ENCODE data around the gene SRBD1. TPM values are rescaled to one million over a fixed set of nuclear protein-coding genes. Genes with fewer than 3 reads are reported as not detected.

The SRBD1 gene
- polyA plus RNA-seq, 1 experiment: 8.7 TPM

GRCh38 chr2:45466053-45466452 lies 145.0 kb downstream of the SRBD1 start:
- ChIA-PET POLR2A (no interaction called here), CTCF (no interaction called here)
- H3K4me3 ChIP-seq (ENCODE audit: low read depth, low read length): no peak overlapping the region
- no peak for TF ChIP-seq CTCF (IDR thresholded peaks at IDR 0.05; ENCODE audit: low read depth, low read length)
- no peak for DNase-seq (ENCODE audit: low read depth, low spot score)
- H3K27ac ChIP-seq (ENCODE audit: low read depth, low read length): no peak overlapping the region
- H3K9me3 ChIP-seq (ENCODE audit: control insufficient read depth, insufficient read depth, low read length): no peaks in the 10 kb centered on the region
- no peaks in the 10 kb centered on the region for H3K27me3 ChIP-seq (ENCODE audit: control insufficient read depth, insufficient read depth, low read length)

- H3K27ac ChIP-seq (ENCODE audit: low read depth, low read length): no peak overlapping the region
- no peak for DNase-seq (ENCODE audit: low read depth, low spot score)
- H3K9me3 ChIP-seq (ENCODE audit: control insufficient read depth, insufficient read depth, low read length): no peaks in the 10 kb centered on the region
- ChIA-PET CTCF (no interaction called here), POLR2A (no interaction called here)
- TF ChIP-seq CTCF (IDR thresholded peaks at IDR 0.05; ENCODE audit: low read depth, low read length): no peak
- H3K27me3 ChIP-seq (ENCODE audit: control insufficient read depth, insufficient read depth, low read length): no peaks in the 10 kb centered on the region
- H3K4me3 ChIP-seq (ENCODE audit: low read depth, low read length): no peak overlapping the region
Observed at GRCh38 chr2:45460825-45461224, 150.2 kb downstream of the SRBD1 start.

- H3K4me3 ChIP-seq (ENCODE audit: low read depth, low read length): no peak overlapping the region
- H3K27ac ChIP-seq (ENCODE audit: low read depth, low read length): no peak overlapping the region
- CTCF ChIA-PET: no interaction called here
- no peak for DNase-seq (ENCODE audit: low read depth, low spot score)
- H3K9me3 ChIP-seq (ENCODE audit: control insufficient read depth, insufficient read depth, low read length): no peaks in the 10 kb centered on the region
- POLR2A ChIA-PET: no interaction called here
- H3K27me3 ChIP-seq (ENCODE audit: control insufficient read depth, insufficient read depth, low read length): no peaks in the 10 kb centered on the region
- no peak for TF ChIP-seq CTCF (IDR thresholded peaks at IDR 0.05; ENCODE audit: low read depth, low read length)
Observed at GRCh38 chr2:45459860-45460259, 151.2 kb downstream of the SRBD1 start.

GRCh38 chr2:45458909-45459563 lies 152.0 kb downstream of the SRBD1 start:
- Histone ChIP-seq H3K4me3 (ENCODE audit: low read depth, low read length) (no peak overlapping the region), H3K27ac (ENCODE audit: low read depth, low read length) (no peak overlapping the region), H3K27me3 (ENCODE audit: control insufficient read depth, insufficient read depth, low read length) (no peaks in the 10 kb centered on the region), H3K9me3 (ENCODE audit: control insufficient read depth, insufficient read depth, low read length) (no peaks in the 10 kb centered on the region)
- POLR2A ChIA-PET: no interaction called here
- peak; percentile 13 for DNase-seq (ENCODE audit: low read depth, low spot score)
- CTCF ChIA-PET: interaction anchor here (0.6 kb wide), 1 partner anchor 46 kb away, joined by 3 read pairs; no protein-coding TSS in a partner anchor
- TF ChIP-seq CTCF (IDR thresholded peaks at IDR 0.05; ENCODE audit: low read depth, low read length): no peak

GRCh38 chr2:45457211-45457945 lies 153.7 kb downstream of the SRBD1 start:
- ChIA-PET CTCF (interaction anchor here (0.7 to 1.0 kb wide), 3 partner anchors 37 to 502 kb away, joined by 3 read pairs; no protein-coding TSS in a partner anchor), POLR2A (no interaction called here)
- H3K4me3 ChIP-seq (ENCODE audit: low read depth, low read length): no peak overlapping the region
- no peaks in the 10 kb centered on the region for H3K9me3 ChIP-seq (ENCODE audit: control insufficient read depth, insufficient read depth, low read length)
- TF ChIP-seq CTCF (IDR thresholded peaks at IDR 0.05; ENCODE audit: low read depth, low read length): no peak
- H3K27ac ChIP-seq (ENCODE audit: low read depth, low read length): no peak overlapping the region
- no peak for DNase-seq (ENCODE audit: low read depth, low spot score)
- no peaks in the 10 kb centered on the region for H3K27me3 ChIP-seq (ENCODE audit: control insufficient read depth, insufficient read depth, low read length)
